ENCODE data around the gene CD70.
"Not testable (repeated sequence)": the region's sequence is repeated elsewhere in the genome, so short reads cannot be mapped to it uniquely, and the experiment has no call there.

The CD70 gene, protein sequence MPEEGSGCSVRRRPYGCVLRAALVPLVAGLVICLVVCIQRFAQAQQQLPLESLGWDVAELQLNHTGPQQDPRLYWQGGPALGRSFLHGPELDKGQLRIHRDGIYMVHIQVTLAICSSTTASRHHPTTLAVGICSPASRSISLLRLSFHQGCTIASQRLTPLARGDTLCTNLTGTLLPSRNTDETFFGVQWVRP

DNA sequence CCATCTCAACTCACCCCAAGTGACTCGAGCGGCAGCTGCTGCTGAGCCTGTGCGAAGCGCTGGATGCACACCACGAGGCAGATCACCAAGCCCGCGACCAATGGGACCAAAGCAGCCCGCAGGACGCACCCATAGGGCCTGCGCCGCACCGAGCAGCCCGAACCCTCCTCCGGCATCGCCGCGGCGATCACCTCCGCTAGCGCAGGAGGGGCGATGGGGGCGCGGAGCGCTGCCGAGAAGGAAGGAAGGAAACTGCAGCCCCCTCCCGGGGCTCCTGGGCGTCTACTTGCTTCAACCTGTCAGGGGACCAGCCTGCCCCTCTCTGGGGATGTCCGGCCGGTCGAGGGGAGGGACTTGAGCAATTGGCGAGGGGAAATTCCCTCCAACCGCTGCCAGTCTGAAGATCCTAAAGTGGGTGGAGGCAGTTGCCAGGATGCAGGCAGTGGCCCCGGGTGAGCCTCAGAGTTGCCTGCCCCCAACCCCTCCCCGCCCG lies at the start of gene CD70:
Gene CD70 (minus strand): TSS at position 324 of the 493 bp plus-strand sequence. CDS start 148 bp downstream, at position 176.
- no peak for DNase-seq (ENCODE audit: low read depth)

DNA sequence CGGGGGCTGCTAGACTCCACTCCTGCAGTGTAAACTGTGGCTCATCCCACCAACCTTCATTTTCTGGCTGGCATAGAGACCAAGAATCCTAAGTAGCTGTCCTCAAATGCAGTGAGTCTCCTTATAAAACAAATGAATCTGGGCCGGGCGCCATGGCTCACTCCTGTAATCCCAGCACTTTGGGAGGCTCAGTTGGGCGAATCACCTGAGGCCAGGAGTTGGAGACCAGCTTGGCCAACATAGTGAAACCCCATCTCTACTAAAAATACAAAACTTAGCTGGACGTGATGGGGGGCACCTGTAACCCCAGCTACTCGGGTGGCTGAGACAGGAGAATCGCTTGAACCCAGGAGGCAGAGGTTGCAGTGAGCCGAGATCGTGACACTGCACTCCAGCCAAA lies 49.4 kb upstream of the CD70 start:
- not testable (repeated sequence) for DNase-seq (ENCODE audit: low read depth)

DNA sequence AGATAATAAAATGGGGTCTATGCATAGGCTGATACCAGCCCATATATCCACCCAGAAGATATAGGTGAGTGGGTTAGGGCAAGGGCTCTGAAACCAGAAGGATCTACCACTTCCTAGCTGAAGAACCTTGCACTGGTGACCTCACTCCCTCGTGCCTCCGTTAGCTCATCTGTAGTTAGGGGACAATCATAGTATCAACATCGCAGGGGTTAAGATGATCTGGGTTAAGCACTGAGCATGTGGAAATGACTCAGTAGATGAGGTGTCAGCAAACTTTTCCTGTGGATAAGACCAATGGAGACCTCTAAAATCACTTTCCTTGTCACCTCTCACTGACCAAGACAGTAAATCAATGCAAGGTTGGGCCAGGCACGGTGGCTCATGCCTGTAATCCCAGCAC lies 48.5 kb upstream of the CD70 start:
- no peak for DNase-seq (ENCODE audit: low read depth)

DNA sequence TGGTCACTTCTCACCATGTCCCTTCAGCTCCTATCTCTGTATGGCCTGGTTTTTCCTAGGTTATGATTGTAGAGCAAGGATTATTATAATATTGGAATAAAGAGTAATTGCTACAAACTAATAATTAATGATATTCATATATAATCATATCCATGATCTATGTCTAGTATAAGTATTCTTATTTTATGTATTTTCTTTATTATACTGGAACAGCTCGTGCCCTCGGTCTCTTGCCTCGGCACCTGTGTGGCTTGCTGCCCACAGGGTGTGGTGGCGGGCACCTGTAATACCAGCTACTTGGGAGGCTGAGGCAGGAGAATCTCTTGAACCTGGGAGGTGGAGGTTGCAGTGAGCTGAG lies 42.5 kb upstream of the CD70 start:
- DNase-seq (ENCODE audit: low read depth) = not testable (repeated sequence)

DNA sequence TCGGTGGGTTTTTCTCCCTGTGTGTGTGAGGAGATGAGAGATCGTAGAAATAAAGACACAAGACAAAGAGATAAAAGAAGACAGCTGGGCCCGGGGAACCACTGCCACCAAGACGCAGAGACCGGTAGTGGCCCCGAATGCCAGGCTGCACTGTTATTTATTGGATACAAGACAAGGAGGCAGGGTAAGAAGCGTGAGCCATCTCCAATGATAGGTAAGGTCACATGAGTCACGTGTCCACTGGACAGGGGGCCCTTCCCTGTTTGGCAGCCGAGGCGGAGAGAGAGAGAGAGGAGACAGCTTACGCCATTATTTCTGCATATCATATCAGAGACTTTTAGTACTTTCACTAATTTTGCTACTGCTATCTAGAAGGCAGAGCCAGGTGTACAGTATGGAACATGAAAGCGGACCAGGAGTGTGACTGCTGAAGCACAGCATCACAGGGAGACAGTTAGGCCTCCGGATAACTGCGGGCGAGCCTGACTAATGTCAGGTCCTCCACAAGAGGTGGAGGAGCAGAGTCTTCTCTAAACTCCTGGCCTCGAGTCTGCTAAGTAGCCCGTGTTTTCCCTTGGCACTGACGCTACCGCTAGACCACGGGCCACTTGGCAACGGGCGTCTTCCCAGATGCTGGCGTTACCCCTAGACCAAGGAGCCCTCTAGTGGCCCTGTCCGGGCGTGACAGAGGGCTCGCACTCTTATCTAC lies 42.0 kb upstream of the CD70 start:
- DNase-seq (ENCODE audit: low read depth) = not testable (repeated sequence)

DNA sequence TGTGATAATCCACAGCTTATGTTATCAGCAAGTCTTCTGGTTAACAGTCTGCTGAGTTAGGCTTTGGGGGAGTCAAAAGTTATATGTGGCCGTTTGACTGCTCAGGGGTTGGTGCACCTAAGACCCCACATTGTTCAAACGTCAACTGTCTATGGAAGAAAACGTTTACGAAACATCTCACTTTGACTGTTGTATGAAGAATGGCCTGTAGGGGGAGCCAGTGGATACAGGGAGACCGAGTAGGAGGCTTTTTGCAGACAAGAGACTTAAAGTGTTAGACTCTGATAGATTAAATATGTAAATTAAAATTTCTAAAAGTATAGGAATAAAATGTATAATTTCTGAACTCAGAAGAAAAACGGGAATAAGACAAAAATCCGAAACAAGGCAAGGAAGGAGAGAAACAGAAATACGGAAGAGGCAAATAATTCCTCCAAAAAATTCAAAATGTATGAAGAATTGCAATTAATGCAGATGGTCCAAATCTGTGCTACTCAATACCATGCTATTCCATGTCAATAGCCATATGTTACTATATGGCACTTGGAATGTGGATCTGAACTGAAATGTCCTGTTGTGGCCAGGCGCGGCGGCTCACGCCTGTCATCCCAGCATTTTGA lies 41.2 kb upstream of the CD70 start:
- peak; percentile 19 for DNase-seq (ENCODE audit: low read depth)

DNA sequence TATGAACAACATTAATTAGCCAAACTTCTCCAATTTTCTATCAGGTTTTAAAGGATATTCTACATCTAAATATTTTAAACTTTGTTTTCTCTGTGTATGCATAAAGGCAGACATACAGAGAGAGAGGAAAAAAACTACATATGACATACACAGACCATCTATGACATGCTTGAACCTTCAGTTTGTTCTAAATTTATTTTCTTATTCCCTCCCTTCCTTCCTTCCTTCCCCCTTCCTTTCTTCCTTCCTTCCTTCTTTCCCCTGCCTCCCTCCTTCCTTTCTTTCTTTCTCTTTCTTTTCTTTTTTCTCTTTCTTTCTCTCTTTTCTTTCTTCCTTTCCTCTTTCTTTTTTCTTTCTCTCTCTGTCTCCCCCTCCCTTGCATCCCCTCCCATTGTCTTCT lies 35.8 kb upstream of the CD70 start:
- DNase-seq (ENCODE audit: low read depth) = no peak

DNA sequence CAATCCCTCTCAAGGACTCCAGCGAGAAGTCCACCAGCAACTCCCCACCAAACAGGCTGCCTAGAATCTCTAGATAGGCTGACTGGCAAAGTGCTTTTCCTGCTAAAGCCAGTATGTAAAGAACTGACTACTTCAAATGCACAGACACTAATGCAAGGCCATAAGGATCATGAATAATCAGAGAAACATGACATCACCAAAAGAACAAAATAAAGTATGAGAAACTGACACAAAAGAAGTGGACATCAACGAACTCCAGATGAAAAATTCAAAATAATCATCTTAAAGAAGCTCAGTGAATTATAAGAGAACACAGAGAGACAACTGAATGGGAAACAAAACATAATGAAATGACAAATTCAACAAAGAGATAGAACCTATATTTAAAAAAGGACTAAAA lies 26.4 kb upstream of the CD70 start:
- DNase-seq (ENCODE audit: low read depth) = no peak

DNA sequence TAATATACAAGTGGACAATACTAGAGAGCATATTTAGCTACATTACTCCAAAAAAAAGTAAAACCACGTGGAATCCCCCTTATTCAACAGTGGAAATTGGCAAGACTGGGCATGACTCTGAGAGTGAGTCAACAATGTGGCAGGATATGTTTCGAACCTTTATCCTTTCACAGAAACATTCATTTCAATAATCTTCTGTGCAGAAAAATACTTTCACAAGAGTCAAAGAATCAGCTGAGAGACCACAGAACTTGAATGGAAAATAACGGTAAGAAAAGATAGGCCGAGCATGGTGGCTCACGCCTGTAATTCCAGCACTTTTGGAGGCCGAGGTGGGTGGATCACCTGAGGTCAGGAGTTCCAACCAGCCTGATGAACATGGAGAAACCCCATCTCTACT lies 25.1 kb upstream of the CD70 start:
- DNase-seq (ENCODE audit: low read depth) = no peak

DNA sequence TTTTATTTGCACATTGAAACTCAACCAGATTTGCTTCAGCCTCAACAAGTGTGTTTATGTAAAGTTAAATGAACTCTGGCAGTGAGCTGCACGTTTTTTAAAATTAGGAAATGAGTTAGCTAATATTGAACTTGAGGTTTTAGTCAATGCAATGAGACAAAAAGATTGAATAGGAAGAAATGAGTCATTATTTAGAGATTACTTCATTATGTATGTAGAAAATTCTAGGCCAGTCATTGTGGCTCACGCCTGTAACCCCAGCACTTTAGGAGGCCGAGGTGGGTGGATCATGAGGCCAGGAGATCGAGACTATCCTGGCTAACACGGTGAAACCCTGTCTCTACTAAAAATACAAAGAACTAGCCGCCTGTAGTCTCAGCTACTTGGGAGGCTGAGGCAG lies 22.8 kb upstream of the CD70 start:
- no peak for DNase-seq (ENCODE audit: low read depth)

DNA sequence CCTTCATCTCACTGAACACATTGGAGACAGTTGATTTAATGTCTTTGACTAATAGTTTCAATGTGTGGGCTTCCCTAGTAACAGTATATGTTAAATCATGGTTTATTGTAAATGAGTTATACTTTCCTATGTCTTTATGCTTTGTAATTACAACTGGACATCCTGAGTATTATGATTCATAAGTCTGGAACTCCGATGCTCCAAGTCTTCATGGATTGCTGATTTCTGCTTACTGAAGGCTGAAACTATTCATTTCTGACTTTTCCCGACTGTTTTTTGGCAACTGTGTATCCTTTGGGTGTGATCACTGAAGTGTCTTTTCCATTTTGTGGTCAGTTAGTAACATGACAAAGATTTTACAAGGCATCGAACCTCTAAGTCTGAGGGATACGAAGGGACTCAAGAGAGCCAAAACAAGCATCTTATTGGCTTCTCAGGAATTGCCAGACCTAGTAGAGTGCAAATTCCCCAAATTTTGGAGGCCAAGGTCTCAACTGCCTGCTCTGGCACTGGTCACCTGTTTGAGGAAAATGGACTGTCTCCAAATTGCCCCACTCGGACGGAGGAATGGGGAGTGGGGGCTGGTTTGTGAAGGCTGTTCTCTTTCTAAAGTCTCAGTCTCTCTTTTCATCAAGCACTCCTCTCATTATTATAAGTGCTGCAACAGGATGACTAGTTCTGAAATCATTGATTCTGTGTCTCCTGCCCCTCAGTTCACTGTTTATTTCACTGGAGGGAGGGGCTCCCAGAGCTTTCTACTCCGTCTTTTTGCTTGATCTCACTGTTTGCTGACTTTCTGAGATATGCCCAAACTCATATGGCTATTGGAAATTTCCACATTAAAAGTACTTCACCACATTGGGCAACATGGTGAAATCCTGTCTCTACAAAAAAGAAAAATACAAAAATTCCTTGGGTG lies 20.2 kb upstream of the CD70 start:
- DNase-seq (ENCODE audit: low read depth) = peak; percentile 99

DNA sequence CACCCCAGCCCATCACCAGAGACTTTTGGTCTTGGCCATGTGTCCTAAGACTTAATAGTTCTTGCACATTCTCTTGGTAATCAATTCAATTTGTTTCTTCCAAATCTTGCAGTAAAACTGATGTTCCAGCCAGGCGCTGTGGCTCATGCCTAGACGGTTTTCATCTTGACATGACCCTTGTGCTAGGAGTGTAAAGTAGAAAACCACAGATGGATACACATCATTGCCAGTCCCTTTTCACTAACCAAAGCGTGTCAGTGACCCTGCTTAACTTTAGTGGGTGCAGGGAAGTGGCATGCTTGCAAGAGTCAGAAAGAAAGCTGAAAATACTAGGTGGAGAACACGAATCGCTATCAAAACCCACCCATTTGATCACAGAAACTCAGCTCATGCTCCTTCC lies 18.0 kb upstream of the CD70 start:
- DNase-seq (ENCODE audit: low read depth) = no peak

DNA sequence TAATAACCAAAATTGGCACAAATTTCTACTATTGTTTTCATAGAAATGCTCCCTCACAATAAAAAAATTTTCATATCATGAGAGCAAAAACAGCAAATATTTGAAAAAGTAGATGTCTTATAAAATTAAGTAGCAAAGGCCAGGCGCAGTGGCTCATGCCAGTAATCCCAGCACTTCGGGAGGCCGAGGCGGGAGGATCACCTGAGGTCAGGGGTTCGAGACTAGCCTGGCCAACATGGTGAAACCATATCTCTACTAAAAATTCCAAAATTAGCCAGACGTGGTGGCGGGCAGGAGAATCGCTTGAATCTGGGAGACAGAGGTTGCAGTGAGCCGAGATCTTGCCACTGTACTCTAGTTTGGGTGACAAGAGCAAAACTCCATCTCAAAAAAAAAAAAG lies 17.2 kb upstream of the CD70 start:
- DNase-seq (ENCODE audit: low read depth) = not testable (repeated sequence)

DNA sequence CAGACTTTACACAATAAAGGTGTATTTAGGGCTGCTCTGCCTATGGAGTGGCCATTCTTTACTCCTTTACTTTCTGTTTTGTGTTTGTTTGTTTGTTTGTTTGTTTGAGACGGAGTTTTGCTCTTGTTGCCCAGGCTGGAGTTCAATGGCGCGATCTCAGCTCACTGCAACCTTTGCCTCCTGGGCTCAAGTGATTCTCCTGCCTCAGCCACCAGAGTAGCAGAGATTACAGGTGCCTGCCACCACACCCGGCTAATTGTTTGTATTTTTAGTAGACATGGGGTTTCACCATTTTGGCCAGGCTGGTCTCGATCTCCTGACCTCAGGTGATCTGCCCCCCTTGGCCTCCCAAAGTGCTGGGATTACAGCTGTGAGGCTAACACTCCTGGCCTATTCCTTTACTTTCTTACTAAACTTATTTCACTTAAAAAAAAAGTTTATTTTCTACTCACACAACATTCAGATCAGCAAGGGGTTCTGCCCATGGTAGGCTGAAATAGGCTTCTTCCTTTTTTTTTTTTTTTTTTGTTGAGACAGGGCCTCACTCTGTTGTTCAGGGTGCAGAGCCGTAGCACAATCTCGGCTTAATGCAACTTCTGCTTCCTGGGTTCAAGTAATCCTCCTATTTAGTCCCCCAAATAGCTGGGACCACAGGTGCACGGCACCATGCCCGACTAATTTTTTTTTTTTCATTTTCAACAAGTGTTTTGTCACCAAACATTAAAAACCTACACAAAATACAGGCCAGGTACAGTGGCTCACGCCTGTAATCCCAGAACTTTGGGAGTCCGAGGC lies 15.5 kb upstream of the CD70 start:
- not testable (repeated sequence) for DNase-seq (ENCODE audit: low read depth)

DNA sequence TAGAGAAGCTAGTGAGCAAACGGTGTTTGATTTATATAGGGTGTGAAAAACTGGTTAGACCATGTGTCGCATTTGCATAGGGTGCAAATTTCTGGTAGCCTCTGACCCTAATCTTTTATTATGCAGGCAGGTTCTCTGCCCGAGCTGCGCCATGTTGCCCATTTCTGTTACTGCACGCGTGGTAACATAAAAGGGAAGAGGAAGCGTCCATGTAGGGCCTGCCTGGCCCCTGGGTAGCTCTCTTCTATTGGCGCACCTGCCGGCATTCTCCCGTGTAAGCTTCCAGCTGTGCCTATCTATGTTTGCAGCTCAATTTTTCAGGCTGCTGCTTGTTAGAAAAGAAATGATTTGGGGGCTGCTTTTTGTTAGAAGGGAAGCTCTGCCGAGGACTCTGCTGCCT lies 14.0 kb upstream of the CD70 start:
- no peak for DNase-seq (ENCODE audit: low read depth)

DNA sequence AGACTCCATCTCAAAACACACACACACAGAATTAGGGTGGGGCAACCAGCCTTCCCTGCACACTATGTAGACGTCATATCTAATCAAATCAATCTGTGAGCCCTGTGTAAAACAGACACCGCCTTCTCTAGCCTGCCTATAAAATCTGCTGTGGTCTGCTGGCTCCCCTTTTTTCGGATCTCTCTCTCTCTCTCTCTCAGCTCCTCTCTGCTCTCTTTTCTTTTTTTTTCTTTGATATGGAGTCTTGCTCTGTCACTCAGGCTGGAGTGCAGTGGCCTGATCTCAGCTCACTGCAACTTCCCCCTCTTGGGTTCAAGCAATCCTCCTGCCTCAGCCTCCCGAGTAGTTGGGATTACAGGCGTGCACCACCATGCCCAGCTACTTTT lies 11.8 kb upstream of the CD70 start:
- DNase-seq (ENCODE audit: low read depth) = no peak

DNA sequence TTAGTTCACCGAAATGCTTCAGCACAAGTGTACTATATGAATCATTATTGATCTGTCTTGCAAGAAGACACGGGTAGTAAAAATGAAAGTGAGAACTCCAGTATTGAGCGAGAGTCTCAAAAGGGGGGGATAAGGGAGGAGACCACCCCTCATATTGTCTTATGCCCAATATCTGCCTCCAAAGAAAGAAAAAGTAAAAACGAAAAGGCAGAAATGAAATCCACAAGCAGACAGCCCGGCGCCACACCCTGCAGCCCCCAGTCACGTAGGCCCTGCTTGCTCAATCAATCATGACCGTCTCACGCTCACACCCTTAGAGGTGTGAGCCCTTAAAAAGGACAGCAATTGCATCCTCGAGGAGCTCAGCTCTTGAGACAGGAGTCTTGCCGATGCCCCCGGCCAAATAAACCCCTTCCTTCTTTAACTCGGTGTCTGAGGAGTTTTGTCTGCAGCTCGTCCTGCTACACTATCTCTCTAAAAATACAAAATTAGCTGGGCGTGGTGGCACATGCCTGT lies 10.6 kb upstream of the CD70 start:
- DNase-seq (ENCODE audit: low read depth) = not testable (repeated sequence)

DNA sequence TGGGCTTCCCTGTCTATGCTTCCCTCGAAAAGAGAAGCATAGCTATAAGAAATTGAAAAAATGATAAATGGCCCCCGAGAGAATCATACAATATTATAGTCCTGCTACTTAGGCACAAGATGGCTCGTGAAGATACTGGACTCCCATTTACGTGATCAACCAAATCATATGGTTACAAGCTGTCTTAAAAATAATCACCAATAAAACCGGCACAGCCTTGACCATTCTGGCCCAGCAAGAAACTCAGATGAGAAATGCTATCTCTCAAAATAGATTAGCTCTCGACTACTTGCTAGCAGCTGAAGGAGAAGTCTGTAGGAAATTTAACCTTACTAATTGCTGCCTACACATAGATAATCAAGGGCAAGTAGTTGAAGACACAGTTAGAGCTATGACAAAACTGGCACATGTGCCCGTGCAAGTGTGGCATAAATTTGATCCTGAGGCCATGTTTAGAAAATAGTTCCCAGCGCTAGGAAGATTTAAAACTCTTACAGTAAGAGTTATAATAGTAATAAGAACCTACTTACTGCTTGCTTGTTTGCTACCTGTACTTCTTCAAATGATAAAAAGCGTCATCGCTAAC lies 10.1 kb upstream of the CD70 start:
- DNase-seq (ENCODE audit: low read depth) = not testable (repeated sequence)

DNA sequence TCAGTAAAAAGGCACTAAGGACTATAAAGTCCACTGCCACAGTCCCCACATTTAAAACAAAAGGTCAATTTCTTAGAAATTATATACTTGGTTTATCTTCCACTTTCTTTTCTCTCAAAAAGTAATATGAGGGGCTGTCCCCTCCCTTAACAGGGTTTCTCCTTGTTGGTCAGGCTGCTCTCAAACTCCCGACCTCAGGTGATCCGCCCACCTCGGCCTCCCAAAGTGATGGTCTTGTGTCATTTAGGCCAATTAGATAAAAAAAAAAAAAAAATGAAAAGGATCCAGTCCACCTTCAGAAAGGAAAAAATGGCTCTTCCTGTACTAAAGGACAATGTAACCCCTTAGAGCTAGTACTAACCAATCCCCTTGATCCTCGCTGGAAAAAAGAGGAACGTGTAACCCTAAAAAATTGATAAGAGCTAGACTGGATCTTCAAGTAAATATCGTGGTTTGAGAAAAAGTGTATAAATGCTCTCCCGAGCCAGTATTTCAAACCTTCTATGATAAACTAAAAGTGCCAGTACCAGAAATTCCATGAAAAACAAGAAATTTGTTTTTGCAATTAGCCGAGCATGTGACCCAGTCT lies 9.0 kb upstream of the CD70 start:
- DNase-seq (ENCODE audit: low read depth) = no peak

DNA sequence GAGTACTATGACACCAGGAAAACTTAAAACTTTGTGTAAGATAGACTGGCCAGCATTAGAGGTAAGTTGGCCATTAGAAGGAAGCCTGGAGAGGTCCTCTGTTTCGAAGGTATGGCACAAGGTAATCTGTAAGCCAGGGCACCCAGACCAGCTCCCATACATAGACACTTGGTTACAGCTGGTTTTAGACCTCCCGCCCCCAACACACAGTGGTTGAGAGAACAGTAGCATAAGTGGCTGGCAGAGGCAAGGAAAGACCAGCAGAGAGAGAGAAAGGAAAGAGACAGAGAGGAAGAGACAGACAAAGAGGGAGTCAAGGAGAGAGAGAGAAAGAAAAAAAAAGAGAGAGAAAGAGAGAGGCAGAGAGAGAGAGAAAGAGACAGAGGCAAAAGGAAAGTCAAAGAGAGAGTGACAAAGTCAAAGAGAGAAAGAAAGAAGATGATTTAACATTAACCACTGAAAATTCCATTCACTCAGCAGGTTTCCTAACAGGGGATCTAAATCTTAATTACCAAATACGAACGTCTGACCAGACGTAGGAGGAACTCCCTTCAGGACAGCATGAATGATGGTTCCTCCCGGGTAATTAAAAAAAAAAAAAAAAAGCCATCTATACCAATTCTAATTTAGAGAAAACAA lies 7.4 kb upstream of the CD70 start:
- DNase-seq (ENCODE audit: low read depth) = not testable (repeated sequence)
